Measurements from ENCODE around the gene PPP1CA. TPM values are rescaled to one million over a fixed set of nuclear protein-coding genes. Genes with fewer than 3 reads are reported as not detected.

Gene PPP1CA
- total RNA-seq, 1 donor from 2014 or later: 262 TPM

- Mint-ChIP-seq H3K4me1 (ENCODE audit: low read depth) (peaks cover 32% of the 10 kb centered on the region), H3K27ac (peak overlapping the region; percentile 77), H3K4me3 (ENCODE audit: low read depth) (peak overlapping the region; percentile 10), H3K27me3 (ENCODE audit: low read depth) (peaks cover 14% of the 10 kb centered on the region), H3K9me3 (no peaks in the 10 kb centered on the region), H3K36me3 (ENCODE audit: low read depth) (no peaks in the 10 kb centered on the region)
- intact Hi-C loops (cut with micrococcal nuclease): no loop called here
- no peak for DNase-seq (ENCODE audit: low spot score)
Measured at GRCh38 chr11:67356387-67356863, 45.2 kb downstream of the PPP1CA start.

- H3K4me1 Mint-ChIP-seq (ENCODE audit: low read depth): peaks cover 35% of the 10 kb centered on the region
- intact Hi-C loops (cut with micrococcal nuclease): no loop called here
- DNase-seq (ENCODE audit: low spot score): no peak
- H3K36me3 Mint-ChIP-seq (ENCODE audit: low read depth): no peaks in the 10 kb centered on the region
- H3K4me3 Mint-ChIP-seq (ENCODE audit: low read depth): peak overlapping the region; percentile 21
- H3K9me3 Mint-ChIP-seq: no peaks in the 10 kb centered on the region
- peaks cover 10% of the 10 kb centered on the region for H3K27me3 Mint-ChIP-seq (ENCODE audit: low read depth)
- H3K27ac Mint-ChIP-seq: peak overlapping the region; percentile 73
Measured at GRCh38 chr11:67355794-67356386, 45.8 kb downstream of the PPP1CA start.

- no peaks in the 10 kb centered on the region for H3K9me3 Mint-ChIP-seq
- H3K4me1 Mint-ChIP-seq (ENCODE audit: low read depth): peaks cover 35% of the 10 kb centered on the region
- DNase-seq (ENCODE audit: low spot score): no peak
- intact Hi-C loops (cut with micrococcal nuclease): no loop called here
- peak overlapping the region; percentile 100 for H3K27ac Mint-ChIP-seq
- no peaks in the 10 kb centered on the region for H3K36me3 Mint-ChIP-seq (ENCODE audit: low read depth)
- peak overlapping the region; percentile 21 for H3K4me3 Mint-ChIP-seq (ENCODE audit: low read depth)
- peaks cover 10% of the 10 kb centered on the region for H3K27me3 Mint-ChIP-seq (ENCODE audit: low read depth)
Measured at GRCh38 chr11:67355023-67355793, 46.5 kb downstream of the PPP1CA start.

- Mint-ChIP-seq H3K9me3 (no peaks in the 10 kb centered on the region), H3K4me1 (ENCODE audit: low read depth) (peaks cover 35% of the 10 kb centered on the region), H3K4me3 (ENCODE audit: low read depth) (peak overlapping the region; percentile 96), H3K27me3 (ENCODE audit: low read depth) (peaks cover 10% of the 10 kb centered on the region), H3K36me3 (ENCODE audit: low read depth) (no peaks in the 10 kb centered on the region), H3K27ac (peak overlapping the region; percentile 100)
- intact Hi-C loops (cut with micrococcal nuclease): loop anchor here (5.0 kb wide), 2 partner anchors 37 to 128 kb away; partner anchors contain the start of gene AIP
- no peak for DNase-seq (ENCODE audit: low spot score)
Measured at GRCh38 chr11:67354075-67355022, 47.3 kb downstream of the PPP1CA start.

DNA sequence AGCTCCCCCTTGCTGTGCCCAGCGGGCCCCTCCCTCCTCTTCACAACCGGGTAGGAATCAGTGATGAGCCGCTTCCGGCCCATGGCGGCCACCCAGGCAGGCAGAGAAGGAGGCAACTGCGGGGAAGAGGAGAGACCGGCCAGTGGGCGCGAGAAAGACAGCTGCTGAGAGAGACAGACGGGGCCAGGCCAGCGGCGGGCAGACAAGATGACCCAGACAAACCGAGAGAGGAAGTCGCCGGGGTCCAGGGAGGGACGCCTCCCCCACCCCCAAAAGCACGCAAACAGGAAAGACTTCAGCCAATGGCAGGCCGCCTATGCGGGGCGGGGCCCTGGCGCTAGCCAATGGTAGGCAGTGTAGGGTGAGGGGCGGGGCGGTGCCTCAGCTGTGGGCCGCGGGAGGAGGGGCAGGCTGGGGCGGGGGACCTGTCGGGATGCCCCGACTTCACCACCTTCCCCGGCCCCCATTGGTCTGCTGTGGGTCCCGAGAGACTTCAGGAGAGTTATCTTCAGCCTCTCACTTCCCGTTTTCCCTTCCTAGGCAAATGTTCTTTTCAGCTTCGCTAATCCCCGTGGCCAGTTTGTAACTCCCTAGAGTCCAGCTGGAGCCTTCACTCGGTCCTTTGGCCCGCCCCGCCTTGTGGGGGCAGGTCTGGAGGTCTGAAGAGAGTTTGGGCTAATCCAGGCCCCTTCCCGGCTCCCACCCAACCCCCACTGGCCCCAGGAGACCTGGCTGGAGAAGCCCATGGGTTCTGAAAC lies 48.2 kb downstream of the PPP1CA start, which contains the start of gene POLD4:
Gene POLD4, minus strand, starts transcription at position 230 of the 758 bp plus-strand sequence. Its CDS starts 147 bp downstream, at position 83.
- peaks cover 35% of the 10 kb centered on the region for H3K4me1 Mint-ChIP-seq (ENCODE audit: low read depth)
- H3K36me3 Mint-ChIP-seq (ENCODE audit: low read depth): no peaks in the 10 kb centered on the region
- H3K9me3 Mint-ChIP-seq: no peaks in the 10 kb centered on the region
- DNase-seq (ENCODE audit: low spot score): peak; percentile 94
- H3K27ac Mint-ChIP-seq: peak within 1 kb of the TSS; percentile 100
- H3K27me3 Mint-ChIP-seq (ENCODE audit: low read depth): peaks cover 8% of the 10 kb centered on the region
- intact Hi-C loops (cut with micrococcal nuclease): loop anchor here (1.0 to 5.0 kb wide), 4 partner anchors 21 to 155 kb away; partner anchors contain the start of genes AIP and CDK2AP2
- peak within 1 kb of the TSS; percentile 96 for H3K4me3 Mint-ChIP-seq (ENCODE audit: low read depth)

DNA sequence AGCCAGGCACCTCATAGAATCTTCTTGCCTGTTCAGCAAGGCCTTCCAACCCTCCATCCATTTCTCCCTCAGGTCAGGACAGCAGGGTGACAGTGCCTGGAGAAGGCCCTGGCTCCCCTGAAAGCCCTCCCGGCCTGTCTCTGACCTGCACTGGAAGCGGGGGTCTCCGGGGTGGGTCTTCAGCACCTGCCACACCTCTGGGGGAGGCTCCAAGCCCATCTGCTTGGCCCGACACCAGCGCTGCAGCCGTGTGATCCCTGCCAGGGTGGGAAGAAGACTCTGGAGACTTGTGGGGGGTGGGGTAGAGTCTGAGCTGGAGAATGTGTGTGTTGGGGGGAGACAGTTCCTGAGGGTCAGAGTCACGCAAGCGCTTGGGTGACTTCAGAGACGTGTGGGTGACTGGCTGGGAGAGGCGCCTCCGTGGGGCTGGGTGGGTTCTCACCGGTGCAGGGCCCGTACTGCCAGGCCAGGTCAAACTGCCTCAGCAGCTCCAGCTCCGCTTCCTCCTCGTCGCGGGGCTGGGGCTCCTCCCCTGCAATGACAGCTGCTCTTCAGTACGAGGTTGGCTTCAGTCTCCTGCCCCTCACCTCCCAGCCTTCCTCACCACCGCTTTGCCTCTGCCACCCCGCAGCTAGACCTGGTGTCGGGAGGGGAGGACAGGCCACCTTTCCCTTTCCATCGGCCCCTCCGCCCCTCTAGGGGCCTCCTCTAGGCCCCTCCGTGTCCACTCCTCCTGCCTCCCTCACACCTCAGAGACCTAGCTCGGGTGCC lies 48.9 kb downstream of the PPP1CA start:
- Mint-ChIP-seq H3K4me3 (ENCODE audit: low read depth) (peak overlapping the region; percentile 96), H3K36me3 (ENCODE audit: low read depth) (no peaks in the 10 kb centered on the region), H3K27ac (peak overlapping the region; percentile 100), H3K9me3 (no peaks in the 10 kb centered on the region), H3K4me1 (ENCODE audit: low read depth) (peaks cover 35% of the 10 kb centered on the region), H3K27me3 (ENCODE audit: low read depth) (peaks cover under 1% of the 10 kb centered on the region)
- intact Hi-C loops (cut with micrococcal nuclease): loop anchor here (1.0 to 5.0 kb wide), 4 partner anchors 22 to 156 kb away; partner anchors contain the start of genes AIP and CDK2AP2
- DNase-seq (ENCODE audit: low spot score): no peak

GRCh38 chr11:67351275-67352005 lies 50.2 kb downstream of the PPP1CA start:
- Mint-ChIP-seq H3K27ac (peak overlapping the region; percentile 55), H3K4me3 (ENCODE audit: low read depth) (peak overlapping the region; percentile 69), H3K27me3 (ENCODE audit: low read depth) (no peaks in the 10 kb centered on the region), H3K9me3 (no peaks in the 10 kb centered on the region), H3K4me1 (ENCODE audit: low read depth) (peaks cover 31% of the 10 kb centered on the region), H3K36me3 (ENCODE audit: low read depth) (no peaks in the 10 kb centered on the region)
- peak; percentile 51 for DNase-seq (ENCODE audit: low spot score)
- intact Hi-C loops (cut with micrococcal nuclease): loop anchor here (5.0 kb wide), 2 partner anchors 34 to 131 kb away; partner anchors contain the start of gene AIP

- intact Hi-C loops (cut with micrococcal nuclease): loop anchor here (5.0 kb wide), 2 partner anchors 33 to 132 kb away; partner anchors contain the start of gene AIP
- H3K9me3 Mint-ChIP-seq: no peaks in the 10 kb centered on the region
- no peak overlapping the region for H3K27ac Mint-ChIP-seq
- peaks cover 35% of the 10 kb centered on the region for H3K4me1 Mint-ChIP-seq (ENCODE audit: low read depth)
- H3K27me3 Mint-ChIP-seq (ENCODE audit: low read depth): no peaks in the 10 kb centered on the region
- H3K36me3 Mint-ChIP-seq (ENCODE audit: low read depth): no peaks in the 10 kb centered on the region
- DNase-seq (ENCODE audit: low spot score): no peak
- H3K4me3 Mint-ChIP-seq (ENCODE audit: low read depth): no peak overlapping the region
Measured at GRCh38 chr11:67349928-67350465, 51.7 kb downstream of the PPP1CA start.

GRCh38 chr11:67349457-67349856 lies 52.2 kb downstream of the PPP1CA start:
- intact Hi-C loops (cut with micrococcal nuclease): no loop called here
- Mint-ChIP-seq H3K36me3 (ENCODE audit: low read depth) (no peaks in the 10 kb centered on the region), H3K4me1 (ENCODE audit: low read depth) (peaks cover 34% of the 10 kb centered on the region), H3K4me3 (ENCODE audit: low read depth) (no peak overlapping the region), H3K27ac (no peak overlapping the region), H3K9me3 (no peaks in the 10 kb centered on the region), H3K27me3 (ENCODE audit: low read depth) (no peaks in the 10 kb centered on the region)
- no peak for DNase-seq (ENCODE audit: low spot score)

DNA sequence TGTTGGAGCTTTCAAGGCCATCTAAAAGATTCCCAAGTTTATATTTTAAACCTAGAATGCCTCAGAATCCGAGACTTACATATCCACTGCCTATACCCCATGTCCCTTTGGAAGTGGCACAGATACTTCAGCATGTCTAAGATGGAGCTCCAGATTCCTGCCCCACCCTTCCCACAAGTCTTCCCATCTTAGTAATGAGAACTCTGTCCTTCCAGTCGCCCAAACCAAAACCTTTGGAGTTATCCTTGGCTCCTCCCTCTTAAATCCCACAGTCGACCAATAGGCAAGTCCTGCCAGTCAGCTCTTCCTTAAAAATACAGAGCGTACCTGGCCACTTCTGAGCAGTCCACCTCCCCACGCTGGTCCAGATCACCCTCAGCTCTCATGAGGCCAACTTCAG lies 52.6 kb downstream of the PPP1CA start:
- Mint-ChIP-seq H3K4me3 (ENCODE audit: low read depth) (no peak overlapping the region), H3K36me3 (ENCODE audit: low read depth) (no peaks in the 10 kb centered on the region)

More for the DNA sequence above, 52.6 kb downstream of the PPP1CA start:
- H3K9me3 Mint-ChIP-seq: no peaks in the 10 kb centered on the region
- peaks cover 33% of the 10 kb centered on the region for H3K4me1 Mint-ChIP-seq (ENCODE audit: low read depth)
- no peak for DNase-seq (ENCODE audit: low spot score)
- no peak overlapping the region for H3K27ac Mint-ChIP-seq
- intact Hi-C loops (cut with micrococcal nuclease): no loop called here
- H3K27me3 Mint-ChIP-seq (ENCODE audit: low read depth): no peaks in the 10 kb centered on the region

Data from activated T-helper 2 cell treated with anti-CD3 and anti-CD28 coated beads, Interferon-gamma antibody, Interleukin-2, Interleukin-4, amounts not matched to agents 10 μg/mL and 5 μg/mL and 100 μg/mL, durations not matched to agents 14 hours and 24 hours and 36 hours (primary cell).